A673 (cell line): ENCODE measurements around the gene MVK. TPM values are rescaled to one million over a fixed set of nuclear protein-coding genes. Genes with fewer than 3 reads are reported as not detected.

ENCODE experiments used
- BruUV-seq: library from RNA; stranded (reverse); fragments of 400-500 nt; replicated peaks from 2 replicates; lab custom pipeline; 2021; lab: Mats Ljungman, UMichigan
- CTCF ChIA-PET: fragments of 300-600 bp; sonication (Branson Sonifier 250); formaldehyde crosslinking; loops from one replicate; lab custom pipeline; 2022; ENCODE audit warnings: antibody characterized with exemption; lab: Charles Lee
- POLR2A ChIA-PET: fragments of 300-600 bp; sonication (Branson Sonifier 250); formaldehyde crosslinking; loops from one replicate; lab custom pipeline; 2022; ENCODE audit warnings: antibody characterized with exemption; ENCODE audit not compliant: low non-redundant PET; lab: Charles Lee
- DNase-seq: peaks from one replicate; pipeline ENCODE4 v3.0.0-alpha.2; 2015; ENCODE audit warnings: low spot score
- H3K27ac ChIP-seq: fragments of 200-600 bp; sonication (generic); 2 replicates; pipeline ENCODE4 v1.5.1; 2016; ENCODE audit warnings: mixed run types, low read depth, mild to moderate bottlenecking, mixed read lengths, antibody characterized with exemption, low read length; ENCODE audit not compliant: poor library complexity, severe bottlenecking
- H3K27me3 ChIP-seq: fragments of 200-600 bp; sonication (generic); replicated peaks from 2 replicates; pipeline ENCODE4 v1.6.1; 2017; ENCODE audit warnings: mixed run types, low read depth, mild to moderate bottlenecking, mixed read lengths, antibody characterized with exemption, low read length; ENCODE audit not compliant: insufficient read depth, poor library complexity
- H3K36me3 ChIP-seq: fragments of 200-600 bp; sonication (generic); 2 replicates; pipeline ENCODE4 v1.6.1; 2016; ENCODE audit warnings: mixed run types, mild to moderate bottlenecking, mixed read lengths, antibody characterized with exemption, low read length; ENCODE audit not compliant: insufficient read depth, poor library complexity, severe bottlenecking
- H3K4me1 ChIP-seq: fragments of 200-600 bp; sonication (generic); 2 replicates; pipeline ENCODE4 v1.6.1; 2017; ENCODE audit warnings: mixed run types, mild to moderate bottlenecking, mixed read lengths, antibody characterized with exemption, low read length; ENCODE audit not compliant: insufficient read depth, poor library complexity, severe bottlenecking
- H3K4me3 ChIP-seq: fragments of 200-600 bp; sonication (generic); 2 replicates; pipeline ENCODE4 v1.5.1; 2016; ENCODE audit warnings: low read depth, mixed run types, mild to moderate bottlenecking, mixed read lengths, low read length; ENCODE audit not compliant: poor library complexity, severe bottlenecking
- H3K9me3 ChIP-seq: fragments of 200-600 bp; sonication (generic); 2 replicates; pipeline ENCODE4 v1.6.1; 2016; ENCODE audit warnings: mixed run types, low read depth, mild to moderate bottlenecking, mixed read lengths, antibody characterized with exemption, low read length; ENCODE audit not compliant: poor library complexity, severe bottlenecking
- EZH2 ChIP-seq: fragments of 200-600 bp; sonication (generic); IDR thresholded peaks from 2 replicates; pipeline ENCODE4 v1.6.1; 2017; ENCODE audit warnings: borderline replicate concordance, low read depth, mild to moderate bottlenecking, mixed read lengths, antibody characterized with exemption, low read length; ENCODE audit not compliant: poor library complexity, severe bottlenecking
- intact Hi-C: fragments of 100-400 bp; cut with micrococcal nuclease; formaldehyde crosslinking; loops from one replicate; pipeline ENCODE4 v1.10.0; 2022; ENCODE audit not compliant: unreplicated experiment
- total RNA-seq: library from RNA; stranded (reverse); gene quantifications from 2 replicates; pipeline ENCODE4 v1.2.3, GENCODE V29; 2021
- TF ChIP-seq, protein P1 (sequence below): fragments of 300-800, 200-600 bp; sonication (generic); conservative IDR thresholded peaks from 2 replicates; pipeline ENCODE4 v1.5.1; 2017; ENCODE audit warnings: low read depth, mild to moderate bottlenecking, antibody characterized with exemption, low read length, moderate library complexity, mixed read lengths

Gene MVK
- total RNA-seq, 1 experiment from 2014 or later = 56.0 TPM

DNA sequence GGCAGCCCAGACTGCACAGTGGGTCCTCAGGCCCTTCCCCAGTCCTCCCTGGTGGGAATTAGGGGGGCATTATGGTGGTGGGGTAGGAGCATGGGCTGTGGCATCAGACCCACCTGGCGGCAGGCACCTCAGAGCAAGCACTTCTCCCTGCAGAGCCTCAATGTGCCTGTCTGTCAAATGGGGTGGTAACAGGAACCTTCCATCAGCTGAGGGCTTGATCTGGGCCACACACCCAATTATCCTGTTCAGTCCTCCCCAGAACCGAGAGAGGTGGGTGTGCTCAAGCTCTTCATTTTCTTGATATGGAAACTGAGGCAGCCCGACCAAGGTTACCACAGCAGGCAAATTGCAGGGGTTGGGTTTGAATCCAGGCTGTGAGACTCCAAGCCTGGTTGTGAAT is 38.4 kb downstream of the MVK start:
- POLR2A ChIA-PET = no interaction called here
- intact Hi-C loops = no loop called here
- no peak overlapping the region for H3K27ac ChIP-seq

DNA sequence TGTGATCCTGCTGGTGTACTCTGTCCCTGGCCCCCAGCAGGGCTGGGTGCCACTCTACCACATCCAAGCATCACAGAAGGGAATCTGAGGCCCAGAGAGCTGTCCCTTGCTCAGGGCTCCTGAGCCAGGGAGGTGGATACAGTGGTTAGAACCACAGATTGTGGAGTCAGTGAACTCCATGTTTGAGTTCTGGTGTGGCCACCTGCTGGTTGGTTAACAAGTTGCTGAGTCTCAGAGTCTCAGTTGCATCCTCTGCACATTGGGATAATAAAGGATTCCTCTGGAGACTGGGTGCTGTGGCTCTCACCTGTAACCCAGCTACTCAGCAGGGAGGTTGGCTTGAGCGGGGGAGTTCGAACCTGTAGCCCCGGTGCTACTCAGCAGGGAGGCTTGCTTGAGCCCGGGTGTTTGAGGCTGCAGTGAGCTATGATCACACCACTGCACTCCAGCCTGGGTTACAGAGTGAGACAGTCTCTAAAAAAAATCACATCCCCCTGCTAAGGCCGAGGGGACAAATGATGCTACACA is 39.4 kb downstream of the MVK start:
- peaks cover 29% of the 10 kb centered on the region for H3K27me3 ChIP-seq
- no TSS peak for BruUV-seq
- ChIA-PET CTCF (interaction anchor here (0.6 kb wide), 1 partner anchor 15 kb away, joined by 8 read pairs; no protein-coding TSS in a partner anchor), POLR2A (no interaction called here)
- TF ChIP-seq, protein P1, sequence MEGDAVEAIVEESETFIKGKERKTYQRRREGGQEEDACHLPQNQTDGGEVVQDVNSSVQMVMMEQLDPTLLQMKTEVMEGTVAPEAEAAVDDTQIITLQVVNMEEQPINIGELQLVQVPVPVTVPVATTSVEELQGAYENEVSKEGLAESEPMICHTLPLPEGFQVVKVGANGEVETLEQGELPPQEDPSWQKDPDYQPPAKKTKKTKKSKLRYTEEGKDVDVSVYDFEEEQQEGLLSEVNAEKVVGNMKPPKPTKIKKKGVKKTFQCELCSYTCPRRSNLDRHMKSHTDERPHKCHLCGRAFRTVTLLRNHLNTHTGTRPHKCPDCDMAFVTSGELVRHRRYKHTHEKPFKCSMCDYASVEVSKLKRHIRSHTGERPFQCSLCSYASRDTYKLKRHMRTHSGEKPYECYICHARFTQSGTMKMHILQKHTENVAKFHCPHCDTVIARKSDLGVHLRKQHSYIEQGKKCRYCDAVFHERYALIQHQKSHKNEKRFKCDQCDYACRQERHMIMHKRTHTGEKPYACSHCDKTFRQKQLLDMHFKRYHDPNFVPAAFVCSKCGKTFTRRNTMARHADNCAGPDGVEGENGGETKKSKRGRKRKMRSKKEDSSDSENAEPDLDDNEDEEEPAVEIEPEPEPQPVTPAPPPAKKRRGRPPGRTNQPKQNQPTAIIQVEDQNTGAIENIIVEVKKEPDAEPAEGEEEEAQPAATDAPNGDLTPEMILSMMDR = peak; percentile 42
- TF ChIP-seq EZH2 = no peak
- intact Hi-C loops = no loop called here
- H3K27ac ChIP-seq = no peak overlapping the region
- no peaks in the 10 kb centered on the region for H3K9me3 ChIP-seq
- H3K36me3 ChIP-seq = no peaks in the 10 kb centered on the region
- H3K4me1 ChIP-seq = no peaks in the 10 kb centered on the region
- H3K4me3 ChIP-seq = no peak overlapping the region
- peak; percentile 19 for DNase-seq

More for the DNA sequence above, 38.4 kb downstream of the MVK start:
- DNase-seq = no peak
- Histone ChIP-seq H3K4me1 (no peaks in the 10 kb centered on the region), H3K27me3 (peaks cover 29% of the 10 kb centered on the region), H3K9me3 (no peaks in the 10 kb centered on the region), H3K36me3 (no peaks in the 10 kb centered on the region), H3K4me3 (no peak overlapping the region)
- CTCF ChIA-PET = no interaction called here
- no peak for TF ChIP-seq EZH2
- TF ChIP-seq, protein P1 = no peak
- BruUV-seq = no TSS peak

DNA sequence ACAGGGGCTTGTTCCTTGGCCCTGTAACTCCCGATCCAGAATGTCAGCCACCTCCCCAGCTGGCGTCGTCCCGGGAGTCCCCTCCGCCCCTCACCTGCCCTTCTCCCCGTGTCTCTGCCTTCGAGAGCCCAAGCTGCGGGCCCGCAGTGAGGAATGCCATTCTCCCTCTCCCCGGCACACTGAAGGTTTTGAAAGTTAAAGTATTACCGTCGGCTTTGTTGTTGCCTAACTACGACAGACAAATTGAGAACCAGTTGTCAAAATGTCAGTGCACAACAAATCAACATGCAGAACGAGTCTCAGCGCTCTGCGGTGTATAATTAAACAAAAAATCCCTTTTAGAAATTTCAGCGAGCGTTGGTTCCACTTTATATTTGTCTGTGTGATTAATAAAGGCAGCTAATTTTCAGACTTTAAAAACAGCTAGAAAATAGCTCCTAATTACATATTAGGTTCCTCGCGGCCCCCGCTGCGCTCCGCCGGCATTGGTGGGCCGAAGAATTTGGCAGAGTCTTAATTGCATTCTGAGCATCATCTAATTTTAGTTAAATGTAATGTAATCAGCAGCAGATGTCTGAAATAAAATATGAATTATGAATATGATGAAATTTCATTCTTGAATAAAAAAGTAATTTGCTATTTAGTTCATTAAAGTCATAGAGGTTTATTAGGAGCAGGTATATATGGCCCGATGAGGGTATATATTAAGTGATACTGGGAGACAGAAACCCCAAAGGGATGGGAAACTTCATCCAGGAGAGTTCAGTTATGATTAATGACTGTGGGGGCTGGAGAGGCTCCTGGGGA is 40.3 kb downstream of the MVK start:
- no peaks in the 10 kb centered on the region for H3K4me1 ChIP-seq
- peaks cover 29% of the 10 kb centered on the region for H3K27me3 ChIP-seq
- CTCF ChIA-PET = interaction anchor here (0.6 to 0.7 kb wide), 2 partner anchors 14 to 17 kb away, joined by 3 to 8 read pairs; no protein-coding TSS in a partner anchor
- no peaks in the 10 kb centered on the region for H3K36me3 ChIP-seq
- no peak overlapping the region for H3K27ac ChIP-seq
- no TSS peak for BruUV-seq
- no peak overlapping the region for H3K4me3 ChIP-seq
- POLR2A ChIA-PET = no interaction called here
- H3K9me3 ChIP-seq = no peaks in the 10 kb centered on the region
- TF ChIP-seq, protein P1 = no peak
- no peak for TF ChIP-seq EZH2
- intact Hi-C loops = no loop called here
- DNase-seq = no peak
